Middle frontal gyrus (tissue), 1 donor: Measurements from ENCODE around the gene ZBTB46.

Source experiments
- DNase-seq: peaks from one replicate; pipeline ENCODE4 v3.0.0-alpha.2; 2015; ENCODE audit warnings: low spot score; ENCODE audit errors: extremely low spot score

ZBTB46 gene

DNA sequence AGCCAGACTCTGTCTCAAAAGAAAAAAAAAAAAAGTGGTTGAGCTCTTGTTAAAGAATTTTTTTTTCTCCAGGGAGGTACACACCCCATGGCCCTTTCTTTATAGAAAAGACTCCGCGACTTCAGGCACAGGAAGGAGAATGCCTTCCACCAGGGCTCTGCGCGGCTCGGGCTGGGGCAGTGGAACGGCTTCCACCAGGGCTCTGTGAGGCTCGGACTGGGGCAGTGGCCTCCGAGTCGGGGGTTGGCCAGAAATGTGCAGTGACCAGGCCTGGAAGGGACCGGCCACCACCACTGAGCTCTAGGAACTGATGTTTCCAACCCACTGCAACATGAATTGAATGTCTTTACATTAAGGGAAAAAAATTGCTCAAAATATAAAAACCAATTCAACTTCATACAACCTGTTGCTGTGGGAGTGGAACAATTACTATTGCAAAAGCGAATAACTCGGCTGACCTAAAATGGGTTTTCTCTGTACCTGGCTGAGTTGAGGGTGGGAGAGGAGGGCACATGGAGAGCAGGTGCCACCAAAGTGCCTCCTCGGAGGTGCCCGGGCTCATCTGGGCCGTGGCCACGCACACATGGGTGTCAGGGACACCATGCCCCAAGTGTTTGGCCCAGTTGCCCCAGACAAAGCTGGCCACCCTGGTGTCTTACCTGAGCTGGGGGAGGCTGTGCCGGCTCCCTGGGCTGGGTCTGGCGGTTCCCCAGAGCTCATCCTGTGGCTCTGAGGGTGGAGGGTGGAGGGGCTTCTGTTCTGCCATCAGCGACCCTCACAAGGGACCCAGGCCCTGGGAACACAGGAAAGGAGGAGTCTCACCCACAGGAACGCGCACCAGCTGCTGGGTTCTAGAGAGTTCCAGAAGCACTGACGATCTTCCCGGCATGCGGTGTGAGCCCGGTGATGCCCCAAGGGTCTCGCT is 62.2 kb downstream of the ZBTB46 start:
- no peak for DNase-seq

DNA sequence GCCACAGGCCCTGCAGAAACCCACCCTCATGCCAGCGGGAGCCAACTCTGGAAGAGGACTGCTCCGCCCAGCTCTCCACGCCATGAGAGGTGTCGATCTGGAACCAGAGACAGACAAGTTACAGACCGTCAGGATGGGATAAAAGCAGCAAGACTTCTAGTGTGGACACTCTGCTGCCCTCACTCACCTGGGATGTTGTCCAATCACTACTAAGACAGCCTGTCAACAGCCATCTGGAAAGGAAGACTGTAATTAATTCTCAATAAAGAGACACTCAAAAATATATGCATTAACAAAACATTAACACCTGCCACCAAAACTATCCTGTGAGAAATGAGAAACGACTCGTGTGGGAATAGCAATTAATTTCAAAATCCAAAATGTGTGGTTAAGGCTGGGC is 63.2 kb downstream of the ZBTB46 start:
- no peak for DNase-seq

DNA sequence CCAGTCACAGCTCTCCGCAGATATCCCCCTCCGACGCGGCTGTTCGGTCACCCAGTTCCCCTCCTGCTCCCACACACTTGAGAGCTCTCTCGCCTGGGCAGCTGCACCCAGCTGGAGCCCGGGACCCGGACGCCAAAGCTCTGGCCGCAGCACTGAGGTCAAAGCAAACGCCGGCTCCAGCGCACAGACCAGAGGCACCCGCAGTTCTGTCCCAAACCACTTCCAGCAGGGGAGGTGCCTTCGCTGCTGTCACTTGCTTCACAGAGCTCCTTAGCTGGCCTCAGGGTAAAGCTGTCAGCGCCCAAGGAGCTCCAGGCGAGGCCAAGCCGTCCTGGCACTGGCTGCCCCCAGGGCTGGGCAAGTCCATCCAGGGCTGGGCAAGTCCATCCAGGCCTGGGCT is 63.6 kb downstream of the ZBTB46 start:
- DNase-seq = no peak

DNA sequence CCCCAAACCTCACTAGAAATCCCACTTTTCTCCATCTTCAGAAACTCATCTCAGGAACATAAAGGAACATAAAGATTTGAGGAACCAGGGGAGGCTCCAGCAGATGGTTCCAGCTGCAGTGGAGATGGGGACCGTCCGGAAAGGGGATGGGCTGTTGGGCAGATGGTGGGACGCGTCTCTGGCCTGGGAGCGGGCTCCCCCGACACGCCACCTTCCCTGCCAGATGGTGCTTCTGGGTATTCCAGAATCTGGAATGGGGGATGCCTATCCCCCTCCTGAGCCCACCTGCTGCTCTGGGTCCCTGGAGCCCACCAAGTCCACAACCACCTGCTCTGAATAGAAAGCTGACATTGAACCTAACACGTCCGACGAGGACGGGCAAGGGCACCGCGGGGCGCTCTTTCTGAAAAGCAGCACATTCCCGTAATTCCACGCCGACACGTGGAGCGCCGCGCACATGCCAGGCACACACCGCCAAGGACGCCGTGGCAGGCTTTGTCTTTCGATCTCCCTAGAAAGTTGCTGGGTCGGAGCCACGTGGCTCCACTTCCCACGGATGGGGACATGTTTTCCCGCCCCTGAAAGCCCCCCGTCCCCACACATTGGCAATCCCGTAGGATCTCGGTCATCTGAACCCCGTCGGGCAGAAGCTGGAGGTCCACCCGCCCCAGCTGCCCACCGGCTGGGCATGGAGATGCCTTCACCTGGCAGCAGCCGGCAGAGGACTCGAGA is 64.2 kb downstream of the ZBTB46 start:
- DNase-seq = no peak

DNA sequence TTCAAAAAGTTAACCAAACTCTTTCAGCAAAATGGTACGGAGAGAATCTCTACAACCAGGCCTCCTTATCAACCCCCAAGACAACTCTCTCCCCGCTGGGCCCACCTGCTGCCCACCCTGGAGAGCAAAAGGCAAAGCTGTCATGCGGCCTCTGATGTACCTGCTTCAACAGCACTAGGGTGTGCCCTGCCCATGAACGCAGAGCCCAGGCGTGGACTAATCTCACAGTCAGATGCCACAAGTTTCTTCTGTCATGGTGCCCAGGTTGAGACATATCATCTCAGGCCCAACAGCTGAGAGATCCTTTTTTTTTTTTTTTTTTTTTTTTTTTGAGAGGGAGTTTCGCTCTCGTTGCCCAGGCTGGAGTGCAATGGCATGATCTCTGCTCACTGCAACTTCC is 65.2 kb downstream of the ZBTB46 start:
- DNase-seq = no peak

DNA sequence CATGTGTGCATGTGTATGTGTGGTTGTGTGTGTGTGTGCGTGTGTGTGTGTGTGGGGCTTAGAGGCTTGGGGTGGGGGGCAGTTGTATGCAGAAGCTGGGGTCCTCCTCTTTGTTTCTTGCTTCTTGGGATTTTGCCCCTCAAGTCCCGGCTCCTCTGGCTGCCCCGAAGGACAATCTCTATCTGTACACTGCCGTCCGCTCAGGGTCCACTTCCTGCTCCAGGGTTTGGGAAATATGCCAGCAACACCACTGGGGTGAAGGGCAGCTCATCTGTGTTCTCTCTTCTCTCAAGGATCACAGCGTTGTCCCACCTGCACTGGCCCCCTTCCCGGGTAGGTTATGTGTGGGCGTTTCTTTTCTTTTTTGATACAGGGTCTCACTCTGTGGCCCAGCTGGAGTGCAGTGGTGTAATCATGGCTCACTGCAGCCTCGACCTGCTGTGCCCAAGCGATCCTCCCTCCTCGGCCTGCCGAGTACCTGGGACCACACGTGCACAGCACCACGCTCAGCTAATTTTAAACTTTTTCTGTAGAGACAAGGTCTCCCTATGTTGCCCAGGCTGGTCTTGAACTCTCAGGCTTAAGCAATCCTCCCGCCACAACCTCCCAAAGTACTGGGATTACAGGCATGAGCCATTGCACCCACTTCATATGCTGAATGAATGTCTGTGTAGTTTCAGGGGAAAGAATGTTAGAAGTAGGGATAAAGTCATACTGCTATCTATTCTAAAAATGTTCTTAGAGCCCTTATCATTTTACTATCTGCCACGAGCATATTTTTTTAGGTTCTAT is 65.8 kb downstream of the ZBTB46 start:
- DNase-seq = no peak

DNA sequence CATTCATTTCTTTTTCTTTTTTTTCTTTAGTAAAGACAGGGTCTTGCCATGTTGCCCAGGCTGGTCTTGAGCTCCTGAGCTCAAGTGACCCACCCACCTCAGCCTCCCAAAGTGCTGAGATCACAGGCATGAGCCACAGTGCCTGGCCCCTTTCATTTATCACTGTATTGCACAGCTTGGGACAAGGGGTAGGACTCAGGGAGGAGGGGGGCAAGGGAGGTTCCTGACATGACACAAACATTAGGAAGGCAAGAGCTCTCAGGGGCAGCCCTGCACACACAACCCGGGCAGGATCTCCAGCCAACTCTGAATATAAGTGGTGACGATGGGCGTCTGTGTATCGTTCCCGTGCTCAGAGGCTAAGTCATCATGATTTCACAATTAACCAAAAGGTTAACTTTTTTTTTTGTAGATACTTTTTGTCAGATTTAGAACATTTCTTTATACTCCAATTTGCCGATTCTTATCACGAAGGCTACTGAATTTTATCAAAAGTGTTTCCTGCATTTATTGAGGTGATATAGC is 71.6 kb downstream of the ZBTB46 start:
- no peak for DNase-seq

DNA sequence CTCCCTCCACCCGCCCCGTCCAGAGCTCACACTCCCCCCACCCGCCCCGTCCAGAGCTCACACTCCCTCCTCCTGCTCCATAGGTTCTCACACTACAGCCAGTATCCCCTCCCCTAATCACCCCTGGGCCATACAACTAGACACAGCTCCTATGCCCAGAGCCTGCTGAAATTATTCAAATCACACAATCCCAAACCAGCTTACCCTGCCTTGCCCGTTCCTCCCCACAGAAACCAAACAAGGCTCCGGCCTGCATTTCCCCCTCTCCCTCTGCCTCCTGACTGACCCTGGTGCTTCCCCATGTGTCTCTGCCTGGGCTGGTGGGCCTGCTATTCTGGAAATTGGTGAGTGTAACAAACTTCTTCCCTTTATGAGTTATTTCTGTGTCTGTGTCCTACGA is 72.9 kb downstream of the ZBTB46 start:
- no peak for DNase-seq

DNA sequence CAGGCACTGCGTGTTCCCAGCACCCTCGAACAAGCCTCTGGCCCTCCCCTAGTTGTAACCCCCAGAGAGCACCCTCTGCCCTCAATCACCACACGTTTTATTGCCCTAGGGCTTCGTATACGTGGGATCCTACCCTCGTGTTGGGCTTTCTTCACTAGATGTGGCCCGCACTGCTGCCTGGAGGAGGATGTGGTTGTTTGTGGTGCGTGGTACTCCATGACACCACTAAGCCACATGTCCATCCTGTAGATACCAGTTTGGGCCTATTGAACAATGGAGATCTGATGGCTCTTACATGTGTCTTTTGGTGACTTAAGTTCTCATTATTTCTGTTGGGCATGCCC is 74.4 kb downstream of the ZBTB46 start:
- no peak for DNase-seq

DNA sequence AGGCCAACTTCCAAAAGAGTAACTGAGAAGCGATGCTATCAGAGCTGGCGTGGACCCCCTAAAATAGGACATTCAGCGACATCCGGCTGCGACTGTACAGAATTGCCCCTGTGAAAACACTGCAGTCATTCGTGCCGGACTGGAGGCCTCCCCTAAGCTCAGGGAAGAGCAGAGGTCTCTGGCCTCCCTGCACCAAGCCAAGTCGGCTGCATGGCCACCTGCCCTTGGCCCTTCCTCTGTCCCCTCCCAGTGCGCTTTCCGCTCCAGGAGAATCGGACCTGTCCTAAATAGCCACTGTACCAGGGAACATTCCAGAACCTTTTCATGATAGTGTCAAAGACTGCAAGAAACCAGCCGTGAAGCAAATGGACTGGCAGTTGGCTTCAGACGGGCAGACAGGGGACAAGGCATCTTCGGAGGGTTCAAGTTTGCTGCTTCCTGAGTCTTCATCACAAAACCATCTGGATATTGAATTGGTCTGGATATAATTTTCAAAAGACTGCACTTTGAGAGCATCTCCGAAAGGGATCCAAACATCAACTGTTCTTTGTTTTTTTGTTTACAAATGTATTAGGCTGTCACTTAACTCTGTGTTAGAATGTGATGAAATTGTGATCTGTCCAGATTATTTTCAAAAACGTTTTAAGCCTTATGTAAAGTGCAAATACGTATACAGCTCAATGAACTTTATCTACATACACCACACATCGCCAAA is 75.0 kb downstream of the ZBTB46 start:
- no peak for DNase-seq

DNA sequence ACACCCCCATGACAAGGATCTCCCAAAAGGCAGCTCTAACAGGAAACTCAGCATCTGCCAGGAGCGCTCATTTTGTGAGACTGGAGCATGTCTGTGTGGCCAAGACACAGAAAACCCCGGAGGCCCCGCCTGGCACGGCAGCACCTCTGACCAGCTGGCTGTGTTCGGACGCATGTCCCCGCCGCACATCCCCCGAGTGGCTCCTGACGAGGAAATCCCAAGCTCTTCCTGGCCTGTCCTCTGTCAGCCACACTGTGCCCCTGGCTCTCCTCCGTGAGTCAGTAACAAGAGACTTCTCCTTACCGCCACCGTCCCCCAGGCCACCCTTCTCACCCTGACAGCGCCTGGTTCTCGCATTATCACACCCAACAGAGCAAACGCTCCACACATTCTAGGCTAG is 77.1 kb downstream of the ZBTB46 start:
- no peak for DNase-seq

DNA sequence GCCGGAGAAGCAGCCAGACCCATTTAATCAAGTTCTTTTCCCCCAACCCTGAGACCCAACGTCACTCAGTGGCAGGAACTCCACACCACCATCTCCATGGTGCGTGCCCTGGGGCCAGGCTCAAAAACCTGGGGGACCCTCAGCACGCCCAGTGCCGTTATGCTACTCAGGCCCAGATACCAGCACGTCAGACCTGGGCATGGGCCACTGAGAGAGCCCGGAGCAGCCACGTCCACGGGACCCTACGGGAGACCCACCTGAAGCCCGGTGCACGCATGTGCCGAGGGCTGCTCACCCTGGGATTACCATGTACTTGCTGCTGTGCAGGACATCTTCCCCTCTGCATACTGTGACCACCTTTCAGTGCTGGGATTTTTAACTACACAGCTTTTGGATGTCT is 77.7 kb downstream of the ZBTB46 start:
- DNase-seq = no peak

DNA sequence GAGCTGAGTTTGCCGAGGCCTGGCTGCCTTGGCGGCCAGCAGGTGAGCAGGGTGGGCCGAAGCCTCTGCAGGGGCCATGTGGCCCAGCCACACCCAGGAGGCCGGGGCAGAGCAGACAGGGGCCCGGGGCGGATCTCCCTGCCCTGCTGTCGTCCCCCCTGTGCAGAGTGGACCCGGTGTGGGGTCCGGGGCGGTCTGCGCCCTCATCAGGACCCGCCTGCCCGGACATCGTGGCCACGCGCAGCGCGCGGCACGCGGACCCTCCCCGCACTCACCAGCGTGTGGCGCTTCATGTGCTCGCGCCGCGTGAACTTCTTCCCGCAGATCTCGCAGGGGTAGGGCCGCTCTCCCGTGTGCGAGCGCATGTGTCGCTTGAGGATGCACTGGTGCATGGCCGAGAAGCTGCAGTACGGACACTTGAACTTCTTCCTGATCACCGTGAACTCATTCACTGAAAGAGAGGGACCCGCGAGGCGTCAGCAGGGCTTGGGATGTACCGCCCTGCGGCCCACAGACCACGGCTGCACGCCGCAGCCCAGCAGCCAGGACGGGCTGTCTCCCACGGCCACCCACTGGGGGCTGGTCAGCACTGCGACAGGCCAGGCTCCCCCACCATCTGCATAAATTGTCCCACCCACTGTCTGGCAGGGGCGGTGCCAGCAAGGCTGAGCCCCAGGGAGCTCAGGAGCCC is 78.5 kb downstream of the ZBTB46 start:
- DNase-seq = no peak

DNA sequence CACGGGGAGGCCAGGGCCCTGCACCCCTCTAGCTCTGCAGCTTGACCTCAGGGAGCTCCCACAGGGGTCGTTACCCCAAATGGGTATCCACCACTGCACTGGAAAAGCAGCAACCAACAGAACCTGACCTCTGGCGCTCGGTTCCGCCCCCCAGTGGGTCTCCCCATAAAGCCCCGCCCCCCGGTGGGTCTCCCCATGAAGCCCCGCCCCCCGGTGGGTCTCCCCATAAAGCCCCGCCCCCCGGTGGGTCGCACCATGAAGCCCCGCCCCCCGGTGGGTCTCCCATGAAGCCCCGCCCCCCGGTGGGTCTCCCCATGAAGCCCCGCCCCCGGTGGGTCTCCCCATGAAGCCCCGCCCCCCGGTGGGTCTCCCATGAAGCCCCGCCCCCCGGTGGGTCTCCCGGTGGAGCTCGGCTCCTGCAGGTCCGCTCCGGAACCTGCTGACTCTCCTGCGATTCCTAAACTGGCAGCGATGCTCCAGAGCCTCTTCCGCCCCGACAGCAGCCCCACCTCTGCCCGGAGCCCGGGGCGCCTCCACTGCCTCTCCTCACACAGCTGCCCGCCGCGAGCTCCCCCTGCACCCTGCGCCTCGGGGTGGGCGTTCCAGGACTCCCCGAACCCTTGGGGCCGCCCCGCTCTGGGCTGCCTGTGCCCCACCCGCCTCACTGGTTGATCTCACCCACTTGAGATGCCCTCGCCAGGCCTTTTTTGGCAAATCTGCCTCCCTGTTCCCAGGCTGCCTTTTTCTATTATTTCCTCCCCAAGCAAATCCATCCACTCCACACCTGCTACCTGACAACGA is 79.4 kb downstream of the ZBTB46 start:
- no peak for DNase-seq

DNA sequence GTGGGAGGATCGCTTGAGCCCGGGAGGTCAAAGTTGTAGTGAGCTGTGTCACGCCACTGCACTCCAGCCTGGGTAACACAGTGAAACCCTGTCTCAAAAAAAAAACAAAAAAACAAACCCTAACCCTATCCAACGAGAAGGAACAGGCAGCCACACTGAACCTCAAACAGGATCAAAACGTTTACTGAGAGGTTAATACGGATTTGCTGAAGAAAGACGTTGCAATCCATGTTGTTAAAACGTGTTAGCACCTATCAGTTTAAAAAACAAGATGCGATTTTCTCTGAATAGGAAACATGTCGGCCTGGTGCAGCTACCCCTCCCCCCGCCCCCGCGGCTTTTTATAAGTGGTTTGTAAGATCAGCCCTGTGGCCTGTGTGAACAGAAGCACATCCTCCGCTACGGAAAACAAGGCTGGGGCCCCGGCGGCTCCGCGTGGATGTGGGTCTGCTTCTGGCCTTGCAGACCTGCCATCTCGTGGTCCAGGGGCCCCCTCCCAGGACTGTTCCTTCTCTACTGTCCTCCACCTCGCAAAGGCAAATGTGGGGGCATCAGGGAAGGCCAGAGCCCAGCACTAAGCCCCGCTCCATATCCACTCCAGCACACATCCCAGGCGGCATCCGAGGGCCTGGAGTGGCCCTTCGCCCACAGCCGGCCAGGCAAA is 80.1 kb downstream of the ZBTB46 start:
- no peak for DNase-seq

DNA sequence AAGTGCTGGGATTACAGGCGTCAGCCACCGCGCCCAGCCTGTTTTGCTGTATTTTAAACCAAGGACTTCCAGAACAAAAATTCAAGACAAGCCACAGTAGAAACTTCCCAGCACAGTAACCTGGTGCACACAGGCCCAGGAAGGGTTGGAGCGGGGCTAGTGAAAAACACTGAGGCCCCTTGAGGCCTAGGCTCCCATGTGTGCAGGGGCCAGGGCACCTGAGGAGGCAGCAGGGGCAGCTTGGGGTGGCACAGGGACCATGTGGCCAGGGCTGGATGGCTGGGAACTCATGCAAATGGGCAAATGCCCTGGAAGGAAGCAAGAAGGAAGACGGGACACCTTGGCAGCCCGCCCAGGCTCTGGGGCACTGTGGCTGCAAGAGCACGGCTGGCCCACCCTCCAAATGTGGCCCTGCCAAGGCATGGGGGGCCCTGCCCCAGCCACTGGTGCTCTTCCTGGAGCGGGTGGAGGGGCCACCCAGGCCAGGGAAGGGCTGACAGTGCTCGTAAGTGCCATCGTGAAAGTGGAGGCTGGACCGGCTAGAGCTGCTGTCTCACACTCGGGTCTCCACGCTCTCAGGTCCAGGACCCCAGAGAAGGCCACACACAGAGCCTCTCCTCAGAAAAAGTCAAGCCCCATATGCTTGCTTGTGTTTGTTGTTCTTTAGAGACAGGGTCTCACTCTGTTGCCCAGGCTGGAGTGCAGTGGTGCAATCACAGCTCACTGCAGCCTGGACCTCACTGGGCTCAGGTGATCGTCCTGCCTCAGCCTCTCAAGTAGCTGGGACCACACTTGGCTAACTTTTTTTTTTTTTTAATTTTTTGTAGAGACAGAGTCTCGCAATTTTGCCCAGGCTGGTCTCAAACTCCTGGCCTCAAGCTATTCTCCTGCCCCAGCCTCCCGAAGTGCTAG is 81.2 kb downstream of the ZBTB46 start:
- no peak for DNase-seq

DNA sequence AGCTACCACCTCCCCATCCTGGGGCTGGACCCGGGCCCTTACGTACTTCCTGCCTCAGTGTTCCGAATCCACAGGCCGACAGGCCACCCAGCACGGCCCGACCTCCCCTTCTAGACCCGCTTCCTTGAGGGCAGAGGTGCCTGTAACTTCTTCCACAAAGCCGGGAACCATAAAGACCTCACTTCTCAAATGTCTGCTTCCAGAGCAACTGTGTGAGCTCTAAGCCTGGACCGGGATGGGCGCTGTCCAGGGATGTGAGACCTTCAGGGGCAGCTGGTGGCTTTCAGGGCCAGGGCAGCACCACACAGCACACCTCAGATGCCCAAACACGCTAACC is 82.2 kb downstream of the ZBTB46 start:
- no peak for DNase-seq
